Stimulated activated CD8-positive, alpha-beta memory T cell treated with anti-CD3 and anti-CD28 coated beads, Interleukin-2, amount 100 ng/mL, for 1 hour (primary cell): Measurements from ENCODE around the gene U2AF1L4.

Experiments
- DNase-seq, 2 donors: peaks; one replicate each; pipeline ENCODE4 v3.0.0-alpha.2; 2020; ENCODE audit warnings: low read depth in 2 of 2

U2AF1L4 gene

GRCh38 chr19:35712567-35713505 lies 32.4 kb downstream of the U2AF1L4 start:
- no peak for DNase-seq

GRCh38 chr19:35710784-35711723 lies 34.2 kb downstream of the U2AF1L4 start:
- DNase-seq: no peak

- no peak for DNase-seq
These were observed 36.8 kb downstream of the U2AF1L4 start for GRCh38 chr19:35708391-35708790.

- no peak for DNase-seq
These were observed 41.0 kb downstream of the U2AF1L4 start, which contains the start of gene ZBTB32 for GRCh38 chr19:35704218-35704617. ZBTB32 (plus strand) TSS chr19:35704558; CDS start chr19:35714627, 10,069 bp downstream.

GRCh38 chr19:35703343-35703742 lies 41.9 kb downstream of the U2AF1L4 start:
- no peak for DNase-seq

GRCh38 chr19:35702223-35703012 lies 42.8 kb downstream of the U2AF1L4 start:
- peak; percentile 81 to 89 for DNase-seq

GRCh38 chr19:35696835-35697234 lies 48.4 kb downstream of the U2AF1L4 start:
- DNase-seq: no peak

- no peak for DNase-seq
These were observed 49.3 kb downstream of the U2AF1L4 start for GRCh38 chr19:35695895-35696422.

GRCh38 chr19:35693835-35694599 lies 51.2 kb downstream of the U2AF1L4 start:
- peak; percentile 80 to 82 for DNase-seq

- DNase-seq: no peak
These were observed 51.8 kb downstream of the U2AF1L4 start for GRCh38 chr19:35693422-35693821.
